ENCODE results near the gene LTBP2. TPM values are rescaled to one million over a fixed set of nuclear protein-coding genes. Genes with fewer than 3 reads are reported as not detected.

Gene LTBP2
- total RNA-seq, 2 experiments from 2014 or later = 0.04 to 0.05 TPM

GRCh38 chr14:74636424-74637177 lies 24.6 kb upstream of the LTBP2 start:
- no peaks in the 10 kb centered on the region for H3K27me3 Mint-ChIP-seq
- no peaks in the 10 kb centered on the region for H3K9me3 Mint-ChIP-seq
- ChIA-PET CTCF (interaction anchor here (0.8 to 3.8 kb wide), 4 partner anchors 8 to 27 kb away, joined by 3 to 17 read pairs (median 6); partner anchors contain the start of gene LTBP2), POLR2A (interaction anchor here (0.8 kb wide), 1 partner anchor 25 kb away, joined by 3 read pairs; the partner anchor contains the start of gene LTBP2)
- no peaks in the 10 kb centered on the region for H3K4me1 Mint-ChIP-seq (ENCODE audit: low read depth)
- no peaks in the 10 kb centered on the region for H3K36me3 Mint-ChIP-seq (ENCODE audit: low read depth)
- DNase-seq (no peak), ATAC-seq (no peak)
- H3K4me3 Mint-ChIP-seq = no peak overlapping the region
- no peak for TF ChIP-seq CTCF (IDR thresholded peaks at IDR 0.05)
- intact Hi-C loops (cut with micrococcal nuclease) = no loop called here
- H3K27ac Mint-ChIP-seq = no peak overlapping the region

- ChIA-PET POLR2A (no interaction called here), CTCF (interaction anchor here (1.2 kb wide), 1 partner anchor 24 kb away, joined by 4 read pairs; the partner anchor contains the start of gene LTBP2)
- ATAC-seq = no peak
- H3K27me3 Mint-ChIP-seq = no peaks in the 10 kb centered on the region
- H3K9me3 Mint-ChIP-seq = no peaks in the 10 kb centered on the region
- intact Hi-C loops (cut with micrococcal nuclease) = no loop called here
- H3K36me3 Mint-ChIP-seq (ENCODE audit: low read depth) = no peaks in the 10 kb centered on the region
- H3K4me3 Mint-ChIP-seq = no peak overlapping the region
- no peak for DNase-seq
- H3K4me1 Mint-ChIP-seq (ENCODE audit: low read depth) = no peaks in the 10 kb centered on the region
- no peak overlapping the region for H3K27ac Mint-ChIP-seq
- TF ChIP-seq CTCF (IDR thresholded peaks at IDR 0.05) = no peak
Observed at GRCh38 chr14:74635847-74636246, 23.8 kb upstream of the LTBP2 start.

DNA sequence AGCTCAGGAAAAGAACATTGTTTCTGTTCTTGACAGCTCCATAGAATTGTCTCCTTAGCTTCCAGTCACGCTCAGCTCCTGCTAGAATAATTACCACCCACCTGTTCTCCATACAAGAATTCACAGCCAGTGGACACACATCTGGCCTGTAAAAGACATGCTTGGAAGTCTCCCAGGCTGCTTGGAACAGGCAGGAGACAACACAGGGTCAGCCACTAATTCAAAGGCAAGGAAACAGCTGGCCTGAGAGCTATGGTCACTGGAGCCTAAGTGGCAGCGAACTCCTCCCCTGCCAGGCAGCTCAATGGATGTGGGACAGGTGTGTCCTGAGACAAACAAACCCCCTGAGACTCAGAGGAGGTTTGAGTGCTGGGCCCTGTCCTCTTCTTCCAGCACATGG lies 22.9 kb upstream of the LTBP2 start:
- no peak for ATAC-seq
- Mint-ChIP-seq H3K4me1 (ENCODE audit: low read depth) (no peaks in the 10 kb centered on the region), H3K27ac (no peak overlapping the region), H3K4me3 (no peak overlapping the region), H3K36me3 (ENCODE audit: low read depth) (no peaks in the 10 kb centered on the region), H3K9me3 (no peaks in the 10 kb centered on the region), H3K27me3 (no peaks in the 10 kb centered on the region)
- no peak for TF ChIP-seq CTCF (IDR thresholded peaks at IDR 0.05)
- intact Hi-C loops (cut with micrococcal nuclease) = no loop called here
- POLR2A ChIA-PET = interaction anchor here (1.1 kb wide), 1 partner anchor 16 kb away, joined by 3 read pairs; no protein-coding TSS in a partner anchor
- DNase-seq = no peak
- CTCF ChIA-PET = no interaction called here

DNA sequence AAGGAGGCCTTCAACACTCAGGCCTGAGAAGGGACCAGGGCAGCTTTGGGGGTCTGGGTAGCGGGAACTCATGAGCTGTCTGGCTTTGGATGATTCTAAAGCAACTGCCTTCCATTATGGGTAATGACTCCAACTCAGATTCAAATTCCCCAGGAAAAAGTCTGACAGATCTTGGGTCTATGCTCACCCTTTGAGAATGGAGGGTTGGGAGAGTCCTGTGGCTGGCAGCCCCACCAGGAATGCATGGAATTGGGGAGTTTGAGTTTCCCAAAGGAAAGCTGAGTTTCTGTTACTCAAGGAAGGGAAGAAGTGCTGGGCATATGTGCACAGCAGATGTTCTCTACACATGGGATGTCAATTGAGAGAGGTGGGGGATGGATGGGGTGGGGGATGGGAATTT lies 22.4 kb upstream of the LTBP2 start:
- no peak overlapping the region for H3K4me3 Mint-ChIP-seq
- intact Hi-C loops (cut with micrococcal nuclease) = no loop called here
- DNase-seq (no peak), ATAC-seq (no peak)
- H3K9me3 Mint-ChIP-seq = no peaks in the 10 kb centered on the region
- H3K27me3 Mint-ChIP-seq = no peaks in the 10 kb centered on the region
- H3K27ac Mint-ChIP-seq = no peak overlapping the region
- no peaks in the 10 kb centered on the region for H3K36me3 Mint-ChIP-seq (ENCODE audit: low read depth)
- no peaks in the 10 kb centered on the region for H3K4me1 Mint-ChIP-seq (ENCODE audit: low read depth)
- no peak for TF ChIP-seq CTCF (IDR thresholded peaks at IDR 0.05)
- ChIA-PET POLR2A (interaction anchor here (1.1 kb wide), 1 partner anchor 16 kb away, joined by 3 read pairs; no protein-coding TSS in a partner anchor), CTCF (no interaction called here)
